WTC11 (cell line): ENCODE results near the gene TAF3. TPM values are rescaled to one million over a fixed set of nuclear protein-coding genes. Genes with fewer than 3 reads are reported as not detected.

ENCODE experiments used
- ATF1 ChIP-seq: sonication (generic); formaldehyde crosslinking; IDR thresholded peaks from 2 replicates; pipeline ENCODE4 v1.8.1; 2023; ENCODE audit warnings: mild to moderate bottlenecking, moderate library complexity, missing genetic modification reagents
- CREM ChIP-seq: sonication (generic); formaldehyde crosslinking; IDR thresholded peaks from 2 replicates; pipeline ENCODE4 v1.8.1; 2022; ENCODE audit warnings: mild to moderate bottlenecking, missing genetic modification reagents, moderate library complexity
- ELF4 ChIP-seq: sonication (generic); formaldehyde crosslinking; IDR thresholded peaks from 2 replicates; pipeline ENCODE4 v1.8.1; 2022; ENCODE audit warnings: low read depth, mild to moderate bottlenecking, moderate library complexity, missing genetic modification reagents
- EMX1 ChIP-seq: fragments of 250-450 bp; sonication (Bioruptor Pico); IDR thresholded peaks from 2 replicates; pipeline ENCODE4 v1.8.0; 2021; ENCODE audit warnings: mild to moderate bottlenecking
- FOXP4 ChIP-seq: sonication (generic); formaldehyde crosslinking; IDR thresholded peaks from 2 replicates; pipeline ENCODE4 v1.8.0; 2022; ENCODE audit warnings: mild to moderate bottlenecking, missing genetic modification reagents
- MAX ChIP-seq: sonication (generic); formaldehyde crosslinking; IDR thresholded peaks from 2 replicates; pipeline ENCODE4 v1.8.0; 2022; ENCODE audit warnings: mild to moderate bottlenecking, missing genetic modification reagents
- MLX ChIP-seq: sonication (generic); formaldehyde crosslinking; IDR thresholded peaks from 2 replicates; pipeline ENCODE4 v1.8.1; 2023; ENCODE audit warnings: mild to moderate bottlenecking, missing genetic modification reagents, moderate library complexity
- MXD4 ChIP-seq: fragments of 250-450 bp; sonication (Bioruptor Pico); IDR thresholded peaks from 2 replicates; pipeline ENCODE4 v1.8.0; 2021; ENCODE audit warnings: mild to moderate bottlenecking, moderate library complexity, borderline replicate concordance
- MYBL2 ChIP-seq: sonication (generic); formaldehyde crosslinking; IDR thresholded peaks from 2 replicates; pipeline ENCODE4 v1.8.1; 2023; ENCODE audit warnings: mild to moderate bottlenecking, moderate library complexity, missing genetic modification reagents
- NFE2L1 ChIP-seq: sonication (generic); formaldehyde crosslinking; IDR thresholded peaks from 2 replicates; pipeline ENCODE4 v1.8.1; 2023; ENCODE audit warnings: missing genetic modification reagents
- NFYB ChIP-seq: sonication (generic); formaldehyde crosslinking; conservative IDR thresholded peaks from 2 replicates; pipeline ENCODE4 v1.8.0; 2022; ENCODE audit warnings: low read depth, missing genetic modification reagents
- NR1H2 ChIP-seq: sonication (generic); formaldehyde crosslinking; IDR thresholded peaks from 2 replicates; pipeline ENCODE4 v1.9.0; 2021; ENCODE audit warnings: mild to moderate bottlenecking, moderate library complexity, missing genetic modification reagents
- PRRX2 ChIP-seq: fragments of 250-450 bp; sonication (Bioruptor Pico); IDR thresholded peaks from 2 replicates; pipeline ENCODE4 v1.8.0; 2021; ENCODE audit warnings: mild to moderate bottlenecking
- RELA ChIP-seq: sonication (generic); formaldehyde crosslinking; IDR thresholded peaks from 2 replicates; pipeline ENCODE4 v1.8.1; 2022; ENCODE audit warnings: missing genetic modification reagents, mild to moderate bottlenecking, borderline replicate concordance
- RORB ChIP-seq: fragments of 250-450 bp; sonication (Bioruptor Pico); IDR thresholded peaks from 2 replicates; pipeline ENCODE4 v1.9.0; 2021; ENCODE audit warnings: mild to moderate bottlenecking
- SMAD3 ChIP-seq: sonication (generic); formaldehyde crosslinking; IDR thresholded peaks from 2 replicates; pipeline ENCODE4 v1.8.0; 2022; ENCODE audit warnings: missing genetic modification reagents, mild to moderate bottlenecking, borderline replicate concordance
- SOX15 ChIP-seq: fragments of 250-450 bp; sonication (Bioruptor Pico); IDR thresholded peaks from 2 replicates; pipeline ENCODE4 v1.9.0; 2021; ENCODE audit warnings: mild to moderate bottlenecking
- SP1 ChIP-seq: sonication (generic); formaldehyde crosslinking; conservative IDR thresholded peaks from 2 replicates; pipeline ENCODE4 v1.8.1; 2022; ENCODE audit warnings: missing genetic modification reagents
- STAT6 ChIP-seq: sonication (generic); formaldehyde crosslinking; conservative IDR thresholded peaks from 2 replicates; pipeline ENCODE4 v1.8.1; 2023; ENCODE audit warnings: mild to moderate bottlenecking, low read depth, missing genetic modification reagents, moderate library complexity
- ZBTB43 ChIP-seq: sonication (generic); formaldehyde crosslinking; IDR thresholded peaks from 2 replicates; pipeline ENCODE4 v1.8.1; 2023; ENCODE audit warnings: mild to moderate bottlenecking, missing genetic modification reagents
- ZNF138 ChIP-seq: sonication (generic); formaldehyde crosslinking; conservative IDR thresholded peaks from 2 replicates; pipeline ENCODE4 v1.8.1; 2022; ENCODE audit warnings: mild to moderate bottlenecking, moderate library complexity, missing genetic modification reagents
- ZNF232 ChIP-seq: sonication (generic); formaldehyde crosslinking; IDR thresholded peaks from 2 replicates; pipeline ENCODE4 v1.8.0; 2022; ENCODE audit warnings: mild to moderate bottlenecking, missing genetic modification reagents
- total RNA-seq: library from RNA; stranded (reverse); gene quantifications from 3 replicates; pipeline ENCODE4 v1.2.3, GENCODE V29; 2021
- TF ChIP-seq, protein P1 (sequence below): sonication (generic); formaldehyde crosslinking; IDR thresholded peaks from 2 replicates; pipeline ENCODE4 v1.8.1; 2023; ENCODE audit warnings: mild to moderate bottlenecking, moderate library complexity, missing genetic modification reagents
- TF ChIP-seq, protein P2 (sequence below): sonication (generic); formaldehyde crosslinking; IDR thresholded peaks from 2 replicates; pipeline ENCODE4 v1.8.0; 2022; ENCODE audit warnings: mild to moderate bottlenecking, missing genetic modification reagents
- TF ChIP-seq, protein P3 (sequence below): sonication (generic); formaldehyde crosslinking; IDR thresholded peaks from 2 replicates; pipeline ENCODE4 v1.8.1; 2023; ENCODE audit warnings: mild to moderate bottlenecking, missing genetic modification reagents
- TF ChIP-seq, protein P4 (sequence below): sonication (generic); formaldehyde crosslinking; IDR thresholded peaks from 2 replicates; pipeline ENCODE4 v1.8.1; 2022; ENCODE audit warnings: low read depth, missing genetic modification reagents, borderline replicate concordance

The TAF3 gene
- total RNA-seq, 1 experiment from 2014 or later = 8.9 TPM

DNA sequence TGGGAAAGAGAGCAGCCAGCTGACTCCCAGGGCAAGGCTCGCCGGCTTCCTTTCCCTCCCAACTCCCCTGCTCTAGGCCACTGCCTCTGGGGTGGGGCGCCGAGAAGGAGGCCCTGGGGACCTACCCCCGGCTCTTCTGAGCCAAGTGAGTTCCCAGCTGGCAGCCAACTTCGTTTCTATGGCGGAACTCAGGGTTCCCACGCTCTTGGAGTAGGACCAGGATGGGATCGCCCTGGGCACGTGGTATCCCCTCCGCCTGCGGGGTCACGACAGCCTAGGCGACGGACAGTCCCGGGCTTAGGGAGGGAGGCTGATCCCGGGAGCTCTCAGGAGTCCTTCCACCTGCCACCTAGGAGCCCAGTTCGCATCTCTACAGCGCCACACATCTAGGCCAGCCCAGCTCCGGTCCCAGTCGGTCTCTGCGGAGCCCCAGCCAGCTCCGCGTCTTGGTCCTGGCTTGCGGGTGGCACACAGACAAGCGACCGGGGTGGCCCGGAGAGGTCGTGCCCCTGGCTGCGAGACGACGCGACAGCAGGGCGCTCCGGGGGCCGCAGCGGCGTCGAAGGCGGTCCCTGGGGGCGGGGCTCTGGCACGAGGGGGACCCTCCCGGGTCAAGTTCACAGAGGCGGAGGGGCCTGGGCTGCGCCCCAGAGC lies 215.6 kb downstream of the TAF3 start (continued):
- TF ChIP-seq, protein P1, sequence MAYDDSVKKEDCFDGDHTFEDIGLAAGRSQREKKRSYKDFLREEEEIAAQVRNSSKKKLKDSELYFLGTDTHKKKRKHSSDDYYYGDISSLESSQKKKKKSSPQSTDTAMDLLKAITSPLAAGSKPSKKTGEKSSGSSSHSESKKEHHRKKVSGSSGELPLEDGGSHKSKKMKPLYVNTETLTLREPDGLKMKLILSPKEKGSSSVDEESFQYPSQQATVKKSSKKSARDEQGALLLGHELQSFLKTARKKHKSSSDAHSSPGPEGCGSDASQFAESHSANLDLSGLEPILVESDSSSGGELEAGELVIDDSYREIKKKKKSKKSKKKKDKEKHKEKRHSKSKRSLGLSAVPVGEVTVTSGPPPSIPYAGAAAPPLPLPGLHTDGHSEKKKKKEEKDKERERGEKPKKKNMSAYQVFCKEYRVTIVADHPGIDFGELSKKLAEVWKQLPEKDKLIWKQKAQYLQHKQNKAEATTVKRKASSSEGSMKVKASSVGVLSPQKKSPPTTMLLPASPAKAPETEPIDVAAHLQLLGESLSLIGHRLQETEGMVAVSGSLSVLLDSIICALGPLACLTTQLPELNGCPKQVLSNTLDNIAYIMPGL (CRISPR knock-in tag) = no peak
- TF ChIP-seq STAT6 (no peak), MAX (CRISPR knock-in tag) (peak; percentile 81), PRRX2 (no peak), FOXP4 (CRISPR knock-in tag) (no peak), ZNF138 (CRISPR knock-in tag) (no peak), EMX1 (CRISPR knock-in tag) (no peak), ATF1 (no peak), NR1H2 (no peak), NFYB (CRISPR knock-in tag) (no peak), MLX (no peak), CREM (CRISPR knock-in tag) (no peak), MXD4 (CRISPR knock-in tag) (no peak), SMAD3 (CRISPR knock-in tag) (no peak), RELA (no peak), ZBTB43 (CRISPR knock-in tag) (no peak), SP1 (no peak), ELF4 (CRISPR knock-in tag) (no peak), MYBL2 (CRISPR knock-in tag) (no peak), NFE2L1 (CRISPR knock-in tag) (no peak), ZNF232 (CRISPR knock-in tag) (no peak), RORB (CRISPR knock-in tag) (no peak), SOX15 (CRISPR knock-in tag) (no peak)
- TF ChIP-seq, protein P2, sequence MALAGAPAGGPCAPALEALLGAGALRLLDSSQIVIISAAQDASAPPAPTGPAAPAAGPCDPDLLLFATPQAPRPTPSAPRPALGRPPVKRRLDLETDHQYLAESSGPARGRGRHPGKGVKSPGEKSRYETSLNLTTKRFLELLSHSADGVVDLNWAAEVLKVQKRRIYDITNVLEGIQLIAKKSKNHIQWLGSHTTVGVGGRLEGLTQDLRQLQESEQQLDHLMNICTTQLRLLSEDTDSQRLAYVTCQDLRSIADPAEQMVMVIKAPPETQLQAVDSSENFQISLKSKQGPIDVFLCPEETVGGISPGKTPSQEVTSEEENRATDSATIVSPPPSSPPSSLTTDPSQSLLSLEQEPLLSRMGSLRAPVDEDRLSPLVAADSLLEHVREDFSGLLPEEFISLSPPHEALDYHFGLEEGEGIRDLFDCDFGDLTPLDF (CRISPR knock-in tag) = no peak
- TF ChIP-seq, protein P3, sequence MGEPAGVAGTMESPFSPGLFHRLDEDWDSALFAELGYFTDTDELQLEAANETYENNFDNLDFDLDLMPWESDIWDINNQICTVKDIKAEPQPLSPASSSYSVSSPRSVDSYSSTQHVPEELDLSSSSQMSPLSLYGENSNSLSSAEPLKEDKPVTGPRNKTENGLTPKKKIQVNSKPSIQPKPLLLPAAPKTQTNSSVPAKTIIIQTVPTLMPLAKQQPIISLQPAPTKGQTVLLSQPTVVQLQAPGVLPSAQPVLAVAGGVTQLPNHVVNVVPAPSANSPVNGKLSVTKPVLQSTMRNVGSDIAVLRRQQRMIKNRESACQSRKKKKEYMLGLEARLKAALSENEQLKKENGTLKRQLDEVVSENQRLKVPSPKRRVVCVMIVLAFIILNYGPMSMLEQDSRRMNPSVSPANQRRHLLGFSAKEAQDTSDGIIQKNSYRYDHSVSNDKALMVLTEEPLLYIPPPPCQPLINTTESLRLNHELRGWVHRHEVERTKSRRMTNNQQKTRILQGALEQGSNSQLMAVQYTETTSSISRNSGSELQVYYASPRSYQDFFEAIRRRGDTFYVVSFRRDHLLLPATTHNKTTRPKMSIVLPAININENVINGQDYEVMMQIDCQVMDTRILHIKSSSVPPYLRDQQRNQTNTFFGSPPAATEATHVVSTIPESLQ (CRISPR knock-in tag) = 0 out of 2 replicates have a peak, but pooled peaks have one; percentile 46
- TF ChIP-seq, protein P4, sequence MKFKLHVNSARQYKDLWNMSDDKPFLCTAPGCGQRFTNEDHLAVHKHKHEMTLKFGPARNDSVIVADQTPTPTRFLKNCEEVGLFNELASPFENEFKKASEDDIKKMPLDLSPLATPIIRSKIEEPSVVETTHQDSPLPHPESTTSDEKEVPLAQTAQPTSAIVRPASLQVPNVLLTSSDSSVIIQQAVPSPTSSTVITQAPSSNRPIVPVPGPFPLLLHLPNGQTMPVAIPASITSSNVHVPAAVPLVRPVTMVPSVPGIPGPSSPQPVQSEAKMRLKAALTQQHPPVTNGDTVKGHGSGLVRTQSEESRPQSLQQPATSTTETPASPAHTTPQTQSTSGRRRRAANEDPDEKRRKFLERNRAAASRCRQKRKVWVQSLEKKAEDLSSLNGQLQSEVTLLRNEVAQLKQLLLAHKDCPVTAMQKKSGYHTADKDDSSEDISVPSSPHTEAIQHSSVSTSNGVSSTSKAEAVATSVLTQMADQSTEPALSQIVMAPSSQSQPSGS (CRISPR knock-in tag) = no peak
